HepG2 (cell line): ENCODE measurements around the gene SS18L1. TPM values are rescaled to one million over a fixed set of nuclear protein-coding genes. Genes with fewer than 3 reads are reported as not detected.
A peak's percentile ranks its signal among the peaks of the same experiment; 100 is the strongest.

ENCODE experiments used
- ATAD3A ChIP-seq: sonication (generic); formaldehyde crosslinking; IDR thresholded peaks from 2 replicates; pipeline ENCODE4 v1.4.0; 2020; ENCODE audit warnings: missing genetic modification reagents
- ATF1 ChIP-seq: IDR thresholded peaks from 2 replicates; pipeline ENCODE4 v1.6.1; 2016; ENCODE audit warnings: mild to moderate bottlenecking, control low read depth
- ETV6 ChIP-seq: sonication (generic); formaldehyde crosslinking; conservative IDR thresholded peaks from 2 replicates; pipeline ENCODE4 v1.4.0; 2020; ENCODE audit warnings: missing genetic modification reagents
- FOSL1 ChIP-seq: sonication (generic); formaldehyde crosslinking; IDR thresholded peaks from 2 replicates; pipeline ENCODE4 v1.9.0; 2021; ENCODE audit warnings: missing genetic modification reagents, borderline replicate concordance
- GTF2F1 ChIP-seq: fragments of 150-350 bp; IDR thresholded peaks from 2 replicates; pipeline ENCODE4 v1.6.1; 2014; ENCODE audit warnings: low read length
- JARID2 ChIP-seq: sonication (generic); formaldehyde crosslinking; IDR thresholded peaks from 2 replicates; pipeline ENCODE4 v1.8.1; 2023; ENCODE audit warnings: missing genetic modification reagents, inconsistent platforms; ENCODE audit not compliant: insufficient replicate concordance
- KLF9 ChIP-seq: IDR thresholded peaks from 2 replicates; pipeline ENCODE4 v1.6.1; 2016; ENCODE audit warnings: low read depth
- MYC ChIP-seq: sonication (generic); formaldehyde crosslinking; IDR thresholded peaks from 2 replicates; pipeline ENCODE4 v1.9.0; 2021; ENCODE audit warnings: missing genetic modification reagents, borderline replicate concordance
- NFATC3 ChIP-seq: sonication (generic); formaldehyde crosslinking; IDR thresholded peaks from 2 replicates; pipeline ENCODE4 v1.5.1; 2020; ENCODE audit warnings: mild to moderate bottlenecking, missing genetic modification reagents
- PAF1 ChIP-seq: IDR thresholded peaks from 2 replicates; pipeline ENCODE4 v1.6.1; 2016; ENCODE audit warnings: missing genetic modification reagents, missing compliant biosample characterization
- TBX3 ChIP-seq: fragments of 450-650 bp; IDR thresholded peaks from 2 replicates; pipeline ENCODE4 v1.6.1; 2017; ENCODE audit warnings: antibody characterized with exemption, mild to moderate bottlenecking, inconsistent platforms, borderline replicate concordance
- ZNF17 ChIP-seq: sonication (generic); formaldehyde crosslinking; IDR thresholded peaks from 2 replicates; pipeline ENCODE4 v1.5.0; 2020; ENCODE audit warnings: mild to moderate bottlenecking, missing genetic modification reagents
- ZNF260 ChIP-seq: sonication (generic); formaldehyde crosslinking; IDR thresholded peaks from 2 replicates; pipeline ENCODE4 v1.4.0; 2020; ENCODE audit warnings: missing genetic modification reagents, low read depth, mild to moderate bottlenecking, borderline replicate concordance
- ZNF367 ChIP-seq: sonication (generic); formaldehyde crosslinking; IDR thresholded peaks from 2 replicates; pipeline ENCODE4 v1.4.0; 2020; ENCODE audit warnings: missing genetic modification reagents, borderline replicate concordance
- ZNF484 ChIP-seq: sonication (generic); formaldehyde crosslinking; IDR thresholded peaks from 2 replicates; pipeline ENCODE4 v1.5.1; 2020; ENCODE audit warnings: mild to moderate bottlenecking, low read depth, missing genetic modification reagents, borderline replicate concordance
- ZNF562 ChIP-seq: sonication (generic); formaldehyde crosslinking; IDR thresholded peaks from 2 replicates; pipeline ENCODE4 v1.8.0; 2022; ENCODE audit warnings: missing genetic modification reagents, borderline replicate concordance
- ZNF644 ChIP-seq: IDR thresholded peaks from 2 replicates; pipeline ENCODE4 v1.6.1; 2016; ENCODE audit warnings: low read depth
- ZNF746 ChIP-seq: sonication (generic); formaldehyde crosslinking; IDR thresholded peaks from 2 replicates; pipeline ENCODE4 v1.8.0; 2022; ENCODE audit warnings: mild to moderate bottlenecking, missing genetic modification reagents
- ZNF850 ChIP-seq: sonication (generic); formaldehyde crosslinking; conservative IDR thresholded peaks from 2 replicates; pipeline ENCODE4 v1.9.0; 2021; ENCODE audit warnings: mild to moderate bottlenecking, missing genetic modification reagents
- ZNF891 ChIP-seq: sonication (generic); formaldehyde crosslinking; IDR thresholded peaks from 2 replicates; pipeline ENCODE4 v1.5.0; 2020; ENCODE audit warnings: mild to moderate bottlenecking, missing genetic modification reagents
- ZSCAN25 ChIP-seq: sonication (generic); formaldehyde crosslinking; IDR thresholded peaks from 2 replicates; pipeline ENCODE4 v1.8.0; 2022; ENCODE audit warnings: mild to moderate bottlenecking, missing genetic modification reagents
- polyA plus RNA-seq, 8 experiments: library from polyadenylated mRNA; depleted of rRNA in 3 of 8; stranded (reverse) in 7 of 8; unstranded in 1 of 8; fragments of >200 nt; fragmentation: Illumina TruSeq in 4 of 8; extraction: Trizol in 4 of 8; gene quantifications; 2 replicates each; pipeline versions ENCODE4 v1.2.1 to v1.2.3, GENCODE V29; 2011 to 2016; ENCODE audit warnings: low read depth in 4 of 8, missing spikeins in 1 of 8, mixed read lengths in 1 of 8; ENCODE audit not compliant: insufficient read depth in 1 of 8
- total RNA-seq, 5 experiments: library from RNA; depleted of rRNA; stranded (reverse); fragments of >200 nt; fragmentation: Illumina TruSeq; extraction: Trizol; gene quantifications; 2 replicates each; pipeline ENCODE4 v1.2.3, GENCODE V29; 2016; ENCODE audit warnings: low read depth in 1 of 5
- TF ChIP-seq, protein P1 (sequence below): sonication (generic); formaldehyde crosslinking; IDR thresholded peaks from 2 replicates; pipeline ENCODE4 v1.4.0; 2020; ENCODE audit warnings: low read depth, missing genetic modification reagents
- TF ChIP-seq, protein P2 (sequence below): sonication (generic); formaldehyde crosslinking; IDR thresholded peaks from 2 replicates; pipeline ENCODE4 v1.4.0; 2020; ENCODE audit warnings: mild to moderate bottlenecking, missing genetic modification reagents
- TF ChIP-seq, protein P3 (sequence below): fragments of 450-650 bp; IDR thresholded peaks from 2 replicates; pipeline ENCODE4 v1.6.1; 2017
- TF ChIP-seq, protein P4 (sequence below): sonication (generic); formaldehyde crosslinking; IDR thresholded peaks from 2 replicates; pipeline ENCODE4 v1.8.1; 2023; ENCODE audit warnings: missing genetic modification reagents, inconsistent platforms, borderline replicate concordance

The SS18L1 gene
- total and polyA plus RNA-seq, 2 of the 13 experiments (the other 11 are each of a cell fraction or from before 2014, with no cell fraction given), result 17.8 to 27.6 TPM

DNA sequence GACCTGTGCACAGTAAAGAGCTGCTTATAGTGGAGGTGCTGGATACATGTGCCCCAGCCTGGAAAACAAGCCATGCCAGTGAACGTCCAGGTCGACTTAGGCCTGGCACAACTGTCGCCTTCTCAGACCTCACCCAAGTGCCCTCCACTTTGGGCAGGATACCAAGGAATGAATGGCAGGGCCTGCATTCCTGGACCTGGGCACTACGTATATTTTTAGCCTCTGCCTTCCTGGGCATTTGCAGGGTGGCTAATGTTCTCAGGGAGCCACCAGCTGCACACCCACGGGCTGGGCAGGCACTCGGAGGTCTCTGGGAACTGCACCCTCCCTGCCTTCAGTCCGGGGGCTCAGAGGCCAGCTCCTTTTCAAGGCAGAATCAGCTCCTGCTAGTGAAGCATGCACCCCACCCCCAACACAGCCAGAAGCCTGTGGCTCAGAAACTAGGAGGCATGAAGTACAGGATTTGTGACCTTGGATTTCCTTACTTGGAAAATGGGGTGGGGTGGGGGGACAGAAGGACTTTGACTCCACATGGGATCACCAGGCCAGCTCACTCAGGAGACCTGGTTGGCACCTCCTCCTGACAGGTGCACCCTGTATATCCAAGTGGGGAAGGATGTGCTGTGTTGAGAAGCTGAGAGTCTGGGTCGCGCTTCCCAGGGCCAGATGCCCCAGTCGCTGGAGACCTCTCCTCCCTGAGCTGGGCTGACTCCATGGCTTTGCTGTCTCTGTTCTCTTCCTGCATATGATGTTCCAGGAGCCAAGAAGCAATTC lies 23.8 kb upstream of the SS18L1 start (continued):
- TF ChIP-seq GTF2F1, result 0 out of 2 replicates have a peak, but pooled peaks have one; percentile 35
- no peak for TF ChIP-seq KLF9 (CRISPR knock-in tag)
- TF ChIP-seq ZNF850, result no peak
- no peak for TF ChIP-seq ATAD3A (CRISPR knock-in tag)
- no peak; the same call in 1 of the 2 replicates for TF ChIP-seq MYC (CRISPR knock-in tag)
- no peak for TF ChIP-seq ZNF367 (CRISPR knock-in tag)
- TF ChIP-seq ATF1, result no peak
- TF ChIP-seq ZNF260 (CRISPR knock-in tag), result no peak
- TF ChIP-seq ETV6 (CRISPR knock-in tag), result no peak; the same call in 1 of the 2 replicates
- peak; percentile 83; the same call in 1 of the 2 replicates for TF ChIP-seq ZSCAN25
- TF ChIP-seq, protein P1, sequence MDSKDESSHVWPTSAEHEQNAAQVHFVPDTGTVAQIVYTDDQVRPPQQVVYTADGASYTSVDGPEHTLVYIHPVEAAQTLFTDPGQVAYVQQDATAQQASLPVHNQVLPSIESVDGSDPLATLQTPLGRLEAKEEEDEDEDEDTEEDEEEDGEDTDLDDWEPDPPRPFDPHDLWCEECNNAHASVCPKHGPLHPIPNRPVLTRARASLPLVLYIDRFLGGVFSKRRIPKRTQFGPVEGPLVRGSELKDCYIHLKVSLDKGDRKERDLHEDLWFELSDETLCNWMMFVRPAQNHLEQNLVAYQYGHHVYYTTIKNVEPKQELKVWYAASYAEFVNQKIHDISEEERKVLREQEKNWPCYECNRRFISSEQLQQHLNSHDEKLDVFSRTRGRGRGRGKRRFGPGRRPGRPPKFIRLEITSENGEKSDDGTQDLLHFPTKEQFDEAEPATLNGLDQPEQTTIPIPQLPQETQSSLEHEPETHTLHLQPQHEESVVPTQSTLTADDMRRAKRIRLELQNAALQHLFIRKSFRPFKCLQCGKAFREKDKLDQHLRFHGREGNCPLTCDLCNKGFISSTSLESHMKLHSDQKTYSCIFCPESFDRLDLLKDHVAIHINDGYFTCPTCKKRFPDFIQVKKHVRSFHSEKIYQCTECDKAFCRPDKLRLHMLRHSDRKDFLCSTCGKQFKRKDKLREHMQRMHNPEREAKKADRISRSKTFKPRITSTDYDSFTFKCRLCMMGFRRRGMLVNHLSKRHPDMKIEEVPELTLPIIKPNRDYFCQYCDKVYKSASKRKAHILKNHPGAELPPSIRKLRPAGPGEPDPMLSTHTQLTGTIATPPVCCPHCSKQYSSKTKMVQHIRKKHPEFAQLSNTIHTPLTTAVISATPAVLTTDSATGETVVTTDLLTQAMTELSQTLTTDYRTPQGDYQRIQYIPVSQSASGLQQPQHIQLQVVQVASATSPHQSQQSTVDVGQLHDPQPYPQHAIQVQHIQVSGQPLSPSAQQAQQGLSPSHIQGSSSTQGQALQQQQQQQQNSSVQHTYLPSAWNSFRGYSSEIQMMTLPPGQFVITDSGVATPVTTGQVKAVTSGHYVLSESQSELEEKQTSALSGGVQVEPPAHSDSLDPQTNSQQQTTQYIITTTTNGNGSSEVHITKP, result no peak
- TF ChIP-seq ZNF644 (CRISPR knock-in tag), result peak; percentile 61
- no peak for TF ChIP-seq PAF1 (CRISPR knock-in tag)
- TF ChIP-seq ZNF562 (CRISPR knock-in tag), result no peak
- TF ChIP-seq ZNF484, result no peak
- no peak for TF ChIP-seq ZNF17 (CRISPR knock-in tag)
- TF ChIP-seq ZNF891, result no peak
- TF ChIP-seq FOSL1 (CRISPR knock-in tag), result no peak
- TF ChIP-seq, protein P2, sequence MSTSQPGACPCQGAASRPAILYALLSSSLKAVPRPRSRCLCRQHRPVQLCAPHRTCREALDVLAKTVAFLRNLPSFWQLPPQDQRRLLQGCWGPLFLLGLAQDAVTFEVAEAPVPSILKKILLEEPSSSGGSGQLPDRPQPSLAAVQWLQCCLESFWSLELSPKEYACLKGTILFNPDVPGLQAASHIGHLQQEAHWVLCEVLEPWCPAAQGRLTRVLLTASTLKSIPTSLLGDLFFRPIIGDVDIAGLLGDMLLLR (CRISPR knock-in tag), result peak; percentile 5; the same call in 1 of the 2 replicates
- TF ChIP-seq NFATC3 (CRISPR knock-in tag), result peak; percentile 79; the same call in 1 of the 2 replicates
- peak; percentile 77; the same call in 1 of the 2 replicates for TF ChIP-seq ZNF746
- TF ChIP-seq, protein P3, sequence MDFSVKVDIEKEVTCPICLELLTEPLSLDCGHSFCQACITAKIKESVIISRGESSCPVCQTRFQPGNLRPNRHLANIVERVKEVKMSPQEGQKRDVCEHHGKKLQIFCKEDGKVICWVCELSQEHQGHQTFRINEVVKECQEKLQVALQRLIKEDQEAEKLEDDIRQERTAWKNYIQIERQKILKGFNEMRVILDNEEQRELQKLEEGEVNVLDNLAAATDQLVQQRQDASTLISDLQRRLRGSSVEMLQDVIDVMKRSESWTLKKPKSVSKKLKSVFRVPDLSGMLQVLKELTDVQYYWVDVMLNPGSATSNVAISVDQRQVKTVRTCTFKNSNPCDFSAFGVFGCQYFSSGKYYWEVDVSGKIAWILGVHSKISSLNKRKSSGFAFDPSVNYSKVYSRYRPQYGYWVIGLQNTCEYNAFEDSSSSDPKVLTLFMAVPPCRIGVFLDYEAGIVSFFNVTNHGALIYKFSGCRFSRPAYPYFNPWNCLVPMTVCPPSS, result no peak
- TF ChIP-seq, protein P4, sequence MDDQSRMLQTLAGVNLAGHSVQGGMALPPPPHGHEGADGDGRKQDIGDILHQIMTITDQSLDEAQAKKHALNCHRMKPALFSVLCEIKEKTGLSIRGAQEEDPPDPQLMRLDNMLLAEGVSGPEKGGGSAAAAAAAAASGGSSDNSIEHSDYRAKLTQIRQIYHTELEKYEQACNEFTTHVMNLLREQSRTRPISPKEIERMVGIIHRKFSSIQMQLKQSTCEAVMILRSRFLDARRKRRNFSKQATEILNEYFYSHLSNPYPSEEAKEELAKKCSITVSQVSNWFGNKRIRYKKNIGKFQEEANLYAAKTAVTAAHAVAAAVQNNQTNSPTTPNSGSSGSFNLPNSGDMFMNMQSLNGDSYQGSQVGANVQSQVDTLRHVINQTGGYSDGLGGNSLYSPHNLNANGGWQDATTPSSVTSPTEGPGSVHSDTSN, result no peak
- TF ChIP-seq TBX3, result no peak
- TF ChIP-seq JARID2 (CRISPR knock-in tag), result no peak
